MCF 10A (cell line): Measurements from ENCODE around the gene DGKE. TPM values are rescaled to one million over a fixed set of nuclear protein-coding genes. Genes with fewer than 3 reads are reported as not detected.
A peak's percentile ranks its signal among the peaks of the same experiment; 100 is the strongest.

Source experiments
- Bru-seq: library from RNA; stranded (reverse); fragments of 400-500 nt; gene quantifications from one replicate; lab custom pipeline; 2021; lab: Mats Ljungman, UMichigan
- BruChase-seq, 2 experiments: library from RNA; stranded (reverse); fragments of 400-500 nt; gene quantifications; one replicate each; lab custom pipeline; 2021; lab: Mats Ljungman, UMichigan
- BruUV-seq: library from RNA; stranded (reverse); fragments of 400-500 nt; replicated peaks from 2 replicates; lab custom pipeline; 2021; lab: Mats Ljungman, UMichigan
- CTCF ChIA-PET: fragments of 300-600 bp; sonication (Branson Sonifier 250); formaldehyde crosslinking; extraction: SDS; loops from one replicate; lab custom pipeline; 2021; ENCODE audit warnings: antibody characterized with exemption, inconsistent platforms; lab: Yijun Ruan, JAX
- POLR2A ChIA-PET: fragments of 300-600, 350-650 bp; sonication (Branson Sonifier 250); formaldehyde crosslinking; extraction: SDS; loops from one replicate; lab custom pipeline; 2020; ENCODE audit warnings: antibody characterized with exemption, inconsistent platforms; lab: Yijun Ruan, JAX
- DNase-seq: peaks from one replicate; pipeline ENCODE4 v3.0.0-alpha.2; 2018; ENCODE audit not compliant: unreplicated experiment
- H3K27ac Mint-ChIP-seq: one replicate; pipeline ENCODE4 v1.8.0; 2022; ENCODE audit warnings: mild to moderate bottlenecking, low read depth, mixed read lengths; ENCODE audit not compliant: unreplicated experiment
- H3K27me3 Mint-ChIP-seq: one replicate; pipeline ENCODE4 v1.8.0; 2022; ENCODE audit warnings: mixed read lengths; ENCODE audit not compliant: insufficient read depth, unreplicated experiment
- H3K36me3 Mint-ChIP-seq: one replicate; pipeline ENCODE4 v1.8.0; 2022; ENCODE audit warnings: mild to moderate bottlenecking, moderate library complexity, mixed read lengths; ENCODE audit not compliant: insufficient read depth, unreplicated experiment
- H3K4me1 Mint-ChIP-seq: one replicate; pipeline ENCODE4 v1.8.0; 2022; ENCODE audit warnings: mixed read lengths; ENCODE audit not compliant: insufficient read depth, unreplicated experiment
- H3K4me3 Mint-ChIP-seq: one replicate; pipeline ENCODE4 v1.8.0; 2022; ENCODE audit warnings: mild to moderate bottlenecking, moderate library complexity, mixed read lengths; ENCODE audit not compliant: unreplicated experiment
- H3K9me3 Mint-ChIP-seq: one replicate; pipeline ENCODE4 v1.8.0; 2022; ENCODE audit warnings: mixed read lengths; ENCODE audit not compliant: unreplicated experiment
- CTCF ChIP-seq: fragments of 200-600 bp; IDR thresholded peaks from one replicate; pipeline ENCODE4 v1.8.0; 2022; ENCODE audit warnings: antibody characterized with exemption, mild to moderate bottlenecking; ENCODE audit not compliant: unreplicated experiment
- intact Hi-C: fragments of 100-400 bp; cut with micrococcal nuclease; formaldehyde crosslinking; loops from 2 replicates; pipeline ENCODE4 v1.14.1; 2022
- long read RNA-seq: library from polyadenylated mRNA; stranded (forward); transcript quantifications from one replicate; pipeline ENCODE4 v2.0.0, GENCODE V29; 2022
- total RNA-seq: library from RNA; stranded (reverse); gene quantifications from 2 replicates; pipeline ENCODE4 v1.2.3, GENCODE V29; 2022

Gene DGKE
- total RNA-seq (16.5 and 23.9 TPM in 2 replicates), Bru-seq, nascent RNA (percentile 84 among the genes with signal in this experiment), BruChase-seq, experiment 1, labeled RNA remaining after a 6-hour chase (percentile 91 among the genes with signal in this experiment), BruChase-seq, experiment 2, labeled RNA remaining after a 2-hour chase (percentile 90 among the genes with signal in this experiment)
- long read RNA-seq, partial matches to known transcripts = 1 of 10 reads
- long read RNA-seq, other reads (novel, unspliced or antisense) = 8 of 10 reads

DNA sequence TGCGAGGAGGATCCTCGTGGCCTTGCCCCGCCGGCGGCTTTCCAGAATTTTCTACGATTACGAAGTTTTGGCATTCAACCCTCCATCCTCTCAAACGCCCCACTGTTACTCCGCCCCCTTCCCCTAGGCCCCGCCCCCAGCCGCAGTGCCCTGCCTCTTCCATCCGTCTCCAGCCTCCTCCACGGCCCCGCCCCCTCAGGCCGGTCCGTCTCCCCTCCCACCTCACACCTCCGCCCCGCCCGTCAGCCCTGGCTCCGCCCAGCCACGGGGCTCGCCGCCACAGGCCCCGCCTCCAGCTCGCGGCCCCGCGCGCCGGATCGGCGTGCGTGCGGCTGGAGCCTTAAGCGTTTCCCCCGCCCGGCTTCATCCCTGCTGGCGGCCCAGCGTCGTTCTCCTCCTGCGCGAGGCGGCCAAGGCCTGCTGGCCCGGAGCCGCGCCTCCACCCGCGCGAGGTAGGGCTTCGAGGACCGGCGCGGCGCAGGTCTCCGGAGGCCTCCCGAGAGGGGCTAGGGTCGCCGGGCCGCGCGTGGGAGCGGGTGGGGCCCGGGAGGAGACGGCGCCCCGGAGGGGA lies at the start of gene DGKE, which contains the start of gene C17orf67:
Gene DGKE, plus strand, starts transcription at position 343 of the 571 bp plus-strand sequence. CDS start 645 bp downstream, outside the sequence.
Gene C17orf67, minus strand, starts transcription at position 112 of the 571 bp plus-strand sequence. CDS start 18,110 bp downstream, outside the sequence.
- ChIA-PET POLR2A (interaction anchor here (0.7 to 5.7 kb wide), 23 partner anchors 9 to 861 kb away, joined by 3 to 75 read pairs (median 4); partner anchors contain the start of genes AKAP1, COIL and NOG), CTCF (interaction anchor here (0.6 kb wide), 2 partner anchors 50 to 52 kb away, joined by 3 read pairs; no protein-coding TSS in a partner anchor)
- intact Hi-C loops = loop anchor here (10.0 kb wide), 1 partner anchor 251 kb away; the partner anchor contains the start of gene AKAP1
- H3K4me3 Mint-ChIP-seq = peak within 1 kb of the TSS; percentile 97
- BruUV-seq = no TSS peak
- no peak for TF ChIP-seq CTCF
- peak within 1 kb of the TSS; percentile 66 for H3K27ac Mint-ChIP-seq
- H3K36me3 Mint-ChIP-seq = peaks cover 33% of the 10 kb centered on the region
- peak; percentile 96 for DNase-seq
- peaks cover 47% of the 10 kb centered on the region for H3K4me1 Mint-ChIP-seq
- H3K9me3 Mint-ChIP-seq = no peaks in the 10 kb centered on the region
- H3K27me3 Mint-ChIP-seq = no peaks in the 10 kb centered on the region

DNA sequence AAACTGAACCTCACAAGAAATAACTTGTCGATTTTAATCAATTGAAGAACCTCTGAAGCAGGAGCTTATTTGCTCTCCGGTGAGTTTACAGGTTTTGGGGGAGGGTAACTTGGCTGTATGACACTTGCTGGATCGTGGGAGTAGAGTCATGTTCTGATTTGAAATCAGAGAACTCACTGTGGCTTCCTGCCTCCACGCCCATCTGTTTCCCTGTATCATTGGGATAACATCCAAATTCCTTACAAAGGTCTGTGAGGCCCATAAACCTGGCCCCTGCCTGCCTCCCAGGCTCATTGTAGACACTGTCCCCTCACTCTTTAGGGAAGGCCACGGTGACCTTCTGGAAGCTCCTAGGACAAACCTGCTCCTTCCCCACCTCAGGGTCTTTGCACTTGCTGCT lies 48.5 kb upstream of the DGKE start:
- Mint-ChIP-seq H3K4me1 (peaks cover 47% of the 10 kb centered on the region), H3K27ac (peak overlapping the region; percentile 96), H3K36me3 (peaks cover 4% of the 10 kb centered on the region), H3K27me3 (no peaks in the 10 kb centered on the region), H3K9me3 (no peaks in the 10 kb centered on the region), H3K4me3 (peak overlapping the region; percentile 61)
- POLR2A ChIA-PET = interaction anchor here (0.6 to 5.1 kb wide), 11 partner anchors 8 to 1352 kb away, joined by 3 to 75 read pairs (median 6); partner anchors contain the start of genes C17orf67 and DGKE
- no TSS peak for BruUV-seq
- intact Hi-C loops = no loop called here
- no peak for TF ChIP-seq CTCF
- peak; percentile 83 for DNase-seq
- CTCF ChIA-PET = interaction anchor here (0.5 to 3.4 kb wide), 15 partner anchors 10 to 659 kb away, joined by 3 to 21 read pairs (median 4); partner anchors contain the start of gene NOG

GRCh38 chr17:56785997-56786680 lies 47.8 kb upstream of the DGKE start:
- Mint-ChIP-seq H3K27ac (peak overlapping the region; percentile 96), H3K4me3 (peak overlapping the region; percentile 61), H3K9me3 (no peaks in the 10 kb centered on the region), H3K4me1 (peaks cover 44% of the 10 kb centered on the region), H3K36me3 (peaks cover 2% of the 10 kb centered on the region), H3K27me3 (no peaks in the 10 kb centered on the region)
- intact Hi-C loops = no loop called here
- ChIA-PET POLR2A (interaction anchor here (0.7 to 5.1 kb wide), 16 partner anchors 13 to 1352 kb away, joined by 3 to 75 read pairs (median 5); partner anchors contain the start of genes AKAP1, C17orf67, DGKE and NOG), CTCF (interaction anchor here (0.5 to 3.4 kb wide), 13 partner anchors 9 to 658 kb away, joined by 3 to 21 read pairs (median 4); partner anchors contain the start of gene NOG)
- peak; percentile 47 for DNase-seq
- TF ChIP-seq CTCF = no peak
- BruUV-seq = no TSS peak
